NCI-H774 (cell line): Measurements from ENCODE around the gene DVL2.
"Not testable (repeated sequence)": the region's sequence is repeated elsewhere in the genome, so short reads cannot be mapped to it uniquely, and the experiment has no call there.

Experiments used
- DNase-seq: peaks from one replicate; lab custom pipeline; 2025; lab: John Stamatoyannopoulos, UW

DVL2 gene

DNA sequence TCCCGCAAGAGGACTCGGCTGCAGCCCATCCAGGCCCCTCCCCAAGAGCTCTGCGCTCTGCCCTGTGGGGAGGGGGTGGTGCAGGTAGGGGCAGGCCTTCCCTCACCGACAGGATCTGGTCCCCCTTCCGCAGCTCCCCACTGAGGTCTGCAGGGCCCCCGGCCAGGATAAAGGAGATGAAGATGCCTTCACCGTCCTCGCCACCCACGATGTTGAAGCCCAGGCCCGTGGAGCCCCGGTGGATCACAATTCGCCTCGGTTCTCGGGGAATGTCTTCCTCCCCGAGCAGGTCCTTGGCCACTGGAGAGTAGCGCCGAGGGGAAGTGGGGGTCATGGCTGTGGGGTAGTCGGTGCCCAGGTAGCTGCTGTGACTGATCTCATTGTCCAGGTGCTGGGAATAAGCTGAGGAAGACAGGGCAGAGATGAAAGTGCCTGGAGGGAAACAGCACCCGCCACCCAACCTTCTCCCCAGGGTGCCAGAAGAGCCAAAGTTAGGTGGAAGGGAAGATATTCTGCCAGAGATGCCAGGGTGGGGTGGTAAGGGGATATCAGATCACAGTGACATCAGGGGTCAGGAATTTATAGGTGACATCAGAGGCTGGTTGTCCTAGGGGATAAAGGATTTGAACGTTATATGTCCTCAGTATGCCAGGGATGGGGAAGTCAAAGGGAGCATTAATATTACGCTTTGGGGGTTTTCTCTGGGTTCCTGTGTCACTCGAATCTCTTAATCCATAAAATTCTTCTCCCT, 37.5 kb downstream of the DVL2 start:
- DNase-seq = no peak

DNA sequence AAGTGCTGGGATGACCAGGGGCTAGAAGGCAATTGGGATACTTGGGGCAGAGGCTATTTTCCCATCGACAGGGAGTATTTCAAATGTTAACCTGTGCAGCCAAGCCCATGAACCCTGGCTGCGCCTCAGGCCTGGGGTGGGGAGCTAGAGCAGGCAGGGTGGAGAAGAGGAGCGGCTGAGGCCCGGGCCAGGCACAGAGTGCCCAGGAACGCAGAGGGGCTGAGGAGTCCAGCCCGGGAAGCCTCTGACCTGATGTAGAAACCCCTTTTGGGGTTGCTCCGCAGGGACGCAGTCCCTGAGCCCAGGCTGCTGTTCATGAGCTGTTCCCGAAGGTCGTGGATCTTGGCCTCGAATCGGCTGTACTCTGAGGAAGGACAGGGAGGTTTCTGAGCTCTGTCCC, 38.3 kb downstream of the DVL2 start:
- no peak for DNase-seq

DNA sequence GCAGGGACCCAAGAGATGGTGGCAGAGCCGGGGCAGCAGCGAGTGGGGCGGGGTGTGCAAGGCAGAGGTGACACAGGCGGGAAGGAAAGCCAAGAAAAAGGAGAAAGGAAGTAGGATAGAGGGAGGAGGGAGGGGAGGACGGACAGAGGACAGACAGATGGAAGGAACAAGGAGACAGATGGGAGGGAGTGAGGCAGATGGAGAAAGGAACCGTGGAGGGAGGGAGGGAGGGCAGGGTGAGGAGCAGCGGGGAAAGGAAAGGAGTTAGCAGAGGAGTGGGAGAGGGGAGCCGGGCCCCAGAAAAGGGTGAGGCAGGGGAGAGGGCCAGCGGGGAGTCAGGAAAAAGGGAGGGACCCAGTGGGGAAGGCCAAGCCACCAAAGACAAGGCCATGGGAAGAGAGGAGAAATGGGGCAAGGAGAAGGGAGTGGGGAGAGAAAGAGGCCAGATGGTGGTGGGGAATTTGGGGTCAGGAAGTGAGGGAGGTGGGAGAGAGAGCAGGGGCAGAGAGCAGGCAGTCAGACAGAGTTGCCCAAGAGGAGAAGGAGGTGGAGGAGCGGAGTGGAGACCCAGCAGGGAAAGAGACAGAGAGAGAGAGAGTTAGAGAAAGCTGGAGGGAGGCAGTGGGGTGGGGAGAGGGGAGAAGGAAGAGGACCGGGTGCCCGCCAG, 41.9 kb downstream of the DVL2 start:
- DNase-seq = no peak

DNA sequence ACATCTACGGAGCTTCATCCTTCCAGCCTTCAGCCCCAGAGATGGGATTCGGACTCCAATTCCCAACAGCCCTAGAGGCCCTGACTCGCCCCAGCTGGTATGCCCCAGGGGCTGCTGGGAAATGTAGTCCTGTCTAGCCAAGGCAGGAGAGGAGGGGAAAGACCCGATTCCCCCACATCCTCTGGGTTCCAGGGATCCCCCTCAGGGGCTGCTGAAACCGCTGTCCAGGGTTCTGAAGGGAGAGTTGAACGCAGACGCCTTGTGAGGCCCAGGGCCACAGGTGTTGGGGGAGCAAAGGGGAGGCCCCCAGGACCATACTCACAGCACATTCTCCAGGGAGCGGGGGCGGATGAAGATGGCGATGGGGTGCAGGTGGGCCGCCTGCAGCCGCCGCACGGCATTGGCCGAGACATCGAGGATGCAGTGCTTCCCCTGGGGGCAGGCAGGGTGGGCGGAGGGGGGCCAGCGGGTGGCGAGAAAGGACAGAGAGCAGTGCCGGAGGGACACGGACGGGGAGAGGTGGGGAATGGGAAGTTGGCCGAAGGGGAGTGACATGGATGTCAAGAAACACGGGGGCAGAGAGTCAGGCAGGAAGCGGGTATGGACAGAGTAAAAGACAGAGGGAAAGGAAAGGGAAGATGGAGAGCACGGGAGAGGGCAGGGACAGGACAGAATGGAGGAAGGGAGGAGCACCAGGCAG, 42.6 kb downstream of the DVL2 start:
- DNase-seq = no peak

DNA sequence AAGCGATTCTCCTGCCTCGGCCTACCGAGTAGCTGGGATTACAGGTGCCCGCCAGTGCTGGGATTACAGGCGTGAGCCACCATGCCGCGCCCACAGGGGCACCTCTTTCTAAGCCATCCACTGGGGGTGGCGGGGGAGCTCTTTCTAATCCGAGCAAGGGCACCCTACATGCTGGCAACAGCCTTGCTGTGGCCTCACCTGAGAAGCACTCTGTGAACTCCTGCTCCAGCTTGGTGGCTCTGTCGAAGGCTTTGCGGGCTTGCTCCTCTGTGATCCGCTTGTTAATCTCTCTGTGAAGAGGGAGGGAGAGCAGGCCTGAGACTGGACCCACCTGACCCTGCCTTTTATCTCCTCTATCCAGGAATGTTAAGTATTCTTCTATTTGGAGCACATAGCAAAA, 43.2 kb downstream of the DVL2 start:
- no peak for DNase-seq

DNA sequence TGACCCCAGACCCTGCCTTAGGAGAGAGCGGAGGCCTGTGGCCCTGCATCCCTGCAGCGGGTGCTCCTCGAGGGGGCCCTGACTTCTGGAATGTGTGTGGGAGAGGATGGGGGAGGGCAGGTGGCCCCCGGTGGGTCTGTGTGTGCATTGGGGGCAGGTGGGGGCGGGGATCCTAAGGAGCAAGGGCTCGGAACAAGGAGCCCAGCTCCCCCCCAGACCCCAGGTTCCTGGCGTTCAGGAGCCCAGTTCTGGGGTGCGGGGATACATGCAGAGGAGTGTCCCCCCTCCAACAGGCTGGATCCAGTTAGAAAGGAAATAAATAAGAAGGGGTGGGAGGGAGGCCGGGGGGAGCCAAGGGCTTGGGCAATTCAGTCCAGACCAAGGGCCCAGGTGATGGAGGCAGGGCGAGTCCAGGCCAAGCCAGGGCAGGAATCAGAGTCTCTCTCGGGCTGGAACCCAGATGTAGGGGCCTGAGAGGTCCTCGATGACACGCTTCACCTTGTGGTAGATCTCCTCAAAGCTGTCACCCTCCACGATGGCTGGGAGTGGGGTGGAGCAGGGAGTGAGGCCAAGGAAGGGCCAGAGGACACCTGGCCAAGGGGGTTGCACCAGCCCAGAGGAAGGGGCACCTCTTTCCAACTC, 43.9 kb downstream of the DVL2 start:
- DNase-seq = no peak

DNA sequence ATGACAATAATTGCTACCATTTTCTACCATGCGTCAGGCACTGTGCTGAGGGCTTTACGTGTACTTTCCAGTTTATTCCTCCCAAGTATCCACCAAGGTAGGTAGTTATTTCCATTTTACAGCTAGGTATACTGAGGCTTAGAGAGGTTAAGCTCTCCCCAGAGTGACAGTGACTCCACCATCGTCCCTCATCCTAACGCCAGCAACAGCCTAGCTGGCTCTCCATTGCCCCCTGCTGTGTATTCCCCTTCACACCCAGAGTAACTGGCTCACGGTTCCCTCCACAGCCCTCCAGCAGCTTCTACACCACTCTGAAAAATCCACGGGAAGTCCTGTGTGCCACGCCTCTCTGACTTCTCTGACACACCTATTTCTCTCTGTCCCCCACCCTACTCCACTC, 48.1 kb downstream of the DVL2 start:
- no peak for DNase-seq

DNA sequence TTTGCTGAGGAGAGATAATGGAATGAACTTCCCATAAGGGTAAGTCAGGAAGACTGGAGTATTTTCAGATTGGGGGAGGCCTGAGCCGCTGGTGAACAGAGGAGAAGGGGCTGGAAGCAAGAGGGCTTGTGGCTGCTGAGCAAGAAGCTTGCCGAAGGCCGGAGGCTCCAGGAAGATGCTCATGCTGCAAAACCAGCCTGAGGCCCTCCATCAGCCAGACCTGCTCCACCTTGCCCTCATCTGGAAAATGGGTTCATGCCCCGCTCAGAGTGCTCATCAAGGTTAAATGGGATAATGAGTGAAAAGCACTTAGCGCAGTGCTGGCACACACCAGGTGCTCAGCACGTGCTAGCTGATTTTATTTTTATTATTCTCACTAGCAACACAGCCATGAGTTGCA, 49.7 kb downstream of the DVL2 start:
- DNase-seq = no peak

DNA sequence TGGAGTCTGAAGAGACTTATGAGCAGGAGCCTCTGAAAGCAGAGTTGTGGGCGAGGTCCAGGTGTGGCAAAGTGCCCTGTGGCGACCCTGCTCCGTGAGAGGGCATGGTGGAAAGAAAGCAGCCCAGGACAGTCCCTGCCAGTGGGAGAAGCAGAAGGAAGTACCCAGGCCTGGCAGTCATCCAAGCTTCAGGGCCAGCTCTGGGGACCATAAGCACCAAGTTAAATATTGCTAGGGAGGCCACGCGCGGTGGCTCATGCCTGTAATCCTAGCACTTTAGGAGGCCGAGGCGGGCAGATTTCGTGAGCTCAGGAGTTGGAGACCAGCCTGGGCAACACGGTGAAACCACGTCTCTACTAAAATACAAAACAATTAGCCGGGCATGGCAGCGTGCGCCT, 50.2 kb downstream of the DVL2 start:
- DNase-seq = no peak

DNA sequence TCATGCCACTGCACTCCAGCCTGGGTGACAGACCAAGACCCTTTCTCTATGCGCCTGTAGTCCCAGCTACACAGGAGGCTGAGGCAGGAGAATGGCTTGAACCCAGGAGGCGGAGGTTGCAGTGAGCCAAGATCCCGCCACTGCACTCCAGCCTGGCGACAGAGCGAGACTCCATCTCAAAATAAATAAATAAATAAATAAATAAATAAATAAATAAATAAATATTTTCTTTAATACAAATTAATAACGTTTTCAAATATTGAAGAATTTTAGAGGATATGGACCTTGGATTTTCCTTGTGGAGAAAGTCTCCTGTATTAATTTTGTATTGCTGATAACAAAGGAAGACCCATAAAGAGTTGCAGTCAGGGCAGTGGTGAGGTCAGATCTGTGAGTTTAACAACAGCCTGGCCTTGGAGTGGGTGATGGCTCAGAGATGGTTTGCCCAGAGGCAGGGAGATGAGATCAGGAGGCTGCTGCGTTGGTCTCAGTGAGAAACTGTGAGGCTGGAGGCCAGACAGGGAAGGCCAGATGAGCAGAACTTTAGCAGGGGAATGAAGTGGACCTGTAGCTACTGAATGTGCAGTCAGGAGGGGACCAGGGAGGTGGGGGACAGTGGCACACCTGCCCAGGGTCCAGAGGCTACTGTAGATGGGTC, 50.8 kb downstream of the DVL2 start:
- DNase-seq = no peak

DNA sequence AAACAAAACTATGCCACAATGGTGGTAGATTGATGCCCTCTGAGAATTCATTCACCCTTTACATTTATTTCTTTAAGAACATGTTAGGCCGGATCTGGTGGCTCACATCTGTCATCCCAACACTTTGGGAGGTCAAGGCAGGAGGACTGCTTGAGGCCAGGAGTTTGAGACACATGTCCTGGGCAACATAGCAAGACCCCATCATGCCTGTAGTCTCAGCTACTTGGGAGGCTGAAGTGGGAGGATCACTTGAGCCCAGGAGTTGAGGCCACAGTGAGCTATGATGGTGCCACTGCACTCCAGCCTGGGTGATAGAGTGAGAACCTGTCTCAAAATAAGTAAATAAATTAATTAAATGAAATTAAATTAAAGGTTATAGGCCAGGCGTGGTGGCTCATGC, 52.2 kb downstream of the DVL2 start:
- not testable (repeated sequence) for DNase-seq

DNA sequence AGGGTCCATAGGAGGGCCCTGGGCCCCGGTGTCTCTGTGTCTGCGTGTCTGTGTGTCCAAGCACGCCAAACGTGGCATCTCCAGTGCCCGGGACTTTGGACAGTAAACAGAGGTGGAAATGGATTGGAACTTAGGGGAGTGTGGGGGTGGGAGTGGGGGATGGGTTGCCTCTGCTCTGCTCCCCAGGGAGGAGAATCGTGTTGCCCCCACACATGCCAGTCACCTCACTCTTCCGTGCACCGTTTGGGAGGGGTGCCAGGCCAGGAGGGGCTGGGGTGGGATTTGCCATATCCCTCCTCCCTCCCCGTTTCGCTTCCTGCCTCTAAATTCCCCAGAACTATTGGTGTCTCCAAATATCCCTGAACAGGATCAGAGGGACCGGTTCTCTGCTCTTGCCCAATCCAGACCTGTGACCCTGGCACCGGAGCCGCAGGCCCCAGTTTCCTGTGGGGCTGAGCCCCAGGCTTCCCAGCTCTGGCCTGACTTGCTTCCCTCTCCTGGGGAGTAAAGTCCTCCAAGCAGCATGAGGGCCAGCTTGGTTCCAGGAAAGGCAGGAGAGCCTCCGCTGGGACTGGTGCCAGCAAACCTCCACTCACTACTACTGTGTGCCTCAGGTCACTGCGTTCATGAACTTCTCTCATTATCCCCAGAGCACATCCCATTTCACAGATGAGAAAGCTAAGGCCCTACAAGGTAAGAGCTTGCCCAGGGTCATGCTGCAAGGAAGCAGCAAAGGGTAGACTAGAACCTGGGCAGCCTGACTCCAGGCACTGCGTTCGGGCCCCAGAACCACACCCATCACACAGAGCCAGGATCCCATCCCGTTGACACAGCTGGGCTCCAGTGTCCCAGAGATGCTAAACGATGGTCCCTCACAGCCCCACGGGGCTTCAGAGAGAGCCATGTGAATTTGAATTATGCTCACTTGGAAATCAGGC, 54.7 kb downstream of the DVL2 start, which contains the start of gene ASGR1:
Gene ASGR1, minus strand, starts transcription at position 54 of the 938 bp plus-strand sequence. CDS start 807 bp downstream, outside the sequence.
- DNase-seq = no peak

DNA sequence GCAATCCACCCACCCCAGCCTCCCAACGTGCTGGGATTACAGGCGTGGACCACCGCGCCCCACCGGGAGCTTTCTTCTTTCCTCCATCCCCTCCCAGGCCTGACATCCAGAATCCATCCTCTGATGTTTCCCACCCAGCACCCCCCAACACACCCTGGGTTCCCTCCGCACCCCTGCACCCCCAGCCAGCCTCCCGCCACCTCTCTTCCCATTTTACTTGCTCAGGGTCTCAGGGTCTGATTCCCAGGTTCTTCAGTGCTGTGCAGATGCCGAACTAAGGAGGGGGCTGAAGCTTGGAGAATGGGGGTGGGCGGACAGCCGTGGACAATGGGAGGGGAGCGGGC, 55.4 kb downstream of the DVL2 start:
- DNase-seq = no peak

DNA sequence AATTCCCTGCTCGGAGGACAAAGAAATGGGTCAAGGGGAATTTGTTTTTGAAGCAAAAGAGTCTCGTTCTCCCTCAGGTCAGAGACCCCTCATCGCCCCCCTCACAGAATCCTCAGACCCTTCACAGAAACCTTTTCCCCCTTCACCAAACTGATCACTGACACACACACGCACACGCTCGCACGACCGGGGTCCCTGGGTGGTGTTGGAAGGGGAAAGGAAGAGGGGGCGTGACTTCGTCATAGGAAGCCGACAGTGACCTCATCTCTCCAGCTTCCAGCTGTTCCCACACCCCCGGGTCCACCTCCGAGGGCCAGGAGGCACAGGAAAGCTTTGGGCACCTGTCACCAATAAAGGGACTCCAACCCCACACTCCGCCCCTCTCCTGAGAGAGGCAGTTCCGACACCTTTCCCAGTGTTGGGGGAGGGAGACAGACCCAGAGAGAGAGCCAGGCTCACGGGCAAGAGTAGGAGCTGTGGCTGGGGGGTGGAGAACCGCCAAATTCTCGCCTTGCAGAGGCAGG, 56.3 kb downstream of the DVL2 start:
- no peak for DNase-seq

DNA sequence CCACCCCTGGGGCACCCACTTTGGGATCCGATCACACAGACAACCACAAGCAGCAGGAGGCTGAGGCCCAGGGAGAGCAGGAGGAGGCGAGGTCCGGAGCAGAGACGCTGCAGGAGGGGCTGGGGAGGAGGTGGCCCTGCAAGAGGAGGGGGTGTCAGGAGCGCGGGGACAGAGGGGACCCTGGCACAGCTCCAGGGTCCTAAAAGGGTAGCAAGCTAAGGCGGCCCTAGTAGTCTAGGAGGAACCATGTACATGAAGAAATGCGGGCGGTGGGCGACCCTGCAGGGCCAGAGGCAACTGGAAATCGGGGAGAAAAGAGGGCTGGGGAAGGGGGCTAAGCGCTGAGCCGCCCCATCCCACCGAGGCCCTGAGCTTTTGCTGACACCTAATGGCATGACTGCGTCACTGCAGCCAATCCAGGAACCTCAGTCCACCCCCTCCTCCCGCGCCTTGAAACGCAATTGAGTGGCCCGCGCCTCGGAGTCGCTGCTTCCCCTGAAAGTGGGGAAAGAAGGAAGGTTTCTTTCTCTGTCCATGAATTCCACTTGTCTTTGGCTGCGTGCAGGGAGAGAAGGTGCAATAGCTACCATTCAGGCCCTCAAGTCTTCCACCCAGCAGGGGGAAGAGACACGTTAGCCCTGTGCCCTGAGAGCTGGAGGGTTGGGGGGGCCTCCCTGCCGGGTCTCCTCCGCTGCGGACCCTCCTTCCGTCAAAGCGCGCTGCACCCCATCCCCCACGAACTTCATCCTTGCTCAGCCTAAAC, 56.9 kb downstream of the DVL2 start:
- DNase-seq = peak; percentile 7

DNA sequence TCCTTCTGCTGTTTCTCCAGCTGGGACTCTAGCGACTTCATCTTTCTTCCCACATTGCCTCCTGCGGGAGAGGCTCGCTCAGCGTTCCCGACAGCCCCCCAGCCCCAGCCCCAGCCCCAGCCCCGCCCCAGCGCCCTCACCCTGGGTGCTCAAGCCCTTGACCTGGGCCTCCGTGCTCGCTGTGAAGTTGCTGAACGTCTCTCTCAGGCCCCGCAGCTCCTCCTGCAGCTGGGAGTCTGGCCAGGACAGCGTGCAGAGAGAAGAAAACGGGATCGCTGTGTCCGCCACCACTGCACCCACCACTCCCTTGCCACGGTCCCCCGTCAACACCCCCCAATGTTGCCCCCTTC, 57.5 kb downstream of the DVL2 start:
- DNase-seq = no peak

DNA sequence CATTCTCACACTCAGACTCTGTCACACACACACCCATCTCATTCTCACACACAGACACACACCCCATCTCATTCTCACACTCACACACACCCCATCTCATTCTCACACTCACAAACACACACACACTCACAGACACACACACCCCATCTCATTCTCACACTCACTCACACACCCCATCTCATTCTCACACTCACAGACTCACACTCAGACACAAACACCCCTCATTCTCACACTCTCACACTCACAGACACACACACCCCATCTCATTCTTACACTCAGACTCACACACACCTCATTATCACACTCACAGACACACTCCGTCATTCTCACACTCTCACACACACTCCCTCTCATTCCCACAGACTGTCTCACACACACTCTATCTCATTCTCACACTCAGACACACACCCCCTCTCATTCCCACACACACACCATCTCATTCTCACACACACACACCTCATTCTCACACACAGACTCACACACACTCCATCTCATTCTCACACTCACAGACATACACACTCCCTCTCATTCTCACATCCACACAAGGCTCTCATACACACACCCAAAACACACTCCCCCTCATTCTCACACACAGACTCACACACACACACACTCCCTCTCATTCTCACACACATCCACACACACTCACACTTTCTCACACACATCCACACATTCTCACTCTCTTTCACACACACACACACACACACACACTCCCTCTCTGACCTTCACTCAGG, 58.0 kb downstream of the DVL2 start:
- no peak for DNase-seq
